Smooth muscle cell of trachea (primary cell): ENCODE measurements around the gene NFYC. TPM values are rescaled to one million over a fixed set of nuclear protein-coding genes. Genes with fewer than 3 reads are reported as not detected.

Source experiments
- total RNA-seq: library from RNA; depleted of rRNA; stranded (reverse); fragments of >200 nt; gene quantifications from 2 replicates; pipeline ENCODE4 v1.2.1, GENCODE V29; 2014

Gene NFYC
- total RNA-seq = 30.4 and 31.3 TPM in 2 replicates

DNA sequence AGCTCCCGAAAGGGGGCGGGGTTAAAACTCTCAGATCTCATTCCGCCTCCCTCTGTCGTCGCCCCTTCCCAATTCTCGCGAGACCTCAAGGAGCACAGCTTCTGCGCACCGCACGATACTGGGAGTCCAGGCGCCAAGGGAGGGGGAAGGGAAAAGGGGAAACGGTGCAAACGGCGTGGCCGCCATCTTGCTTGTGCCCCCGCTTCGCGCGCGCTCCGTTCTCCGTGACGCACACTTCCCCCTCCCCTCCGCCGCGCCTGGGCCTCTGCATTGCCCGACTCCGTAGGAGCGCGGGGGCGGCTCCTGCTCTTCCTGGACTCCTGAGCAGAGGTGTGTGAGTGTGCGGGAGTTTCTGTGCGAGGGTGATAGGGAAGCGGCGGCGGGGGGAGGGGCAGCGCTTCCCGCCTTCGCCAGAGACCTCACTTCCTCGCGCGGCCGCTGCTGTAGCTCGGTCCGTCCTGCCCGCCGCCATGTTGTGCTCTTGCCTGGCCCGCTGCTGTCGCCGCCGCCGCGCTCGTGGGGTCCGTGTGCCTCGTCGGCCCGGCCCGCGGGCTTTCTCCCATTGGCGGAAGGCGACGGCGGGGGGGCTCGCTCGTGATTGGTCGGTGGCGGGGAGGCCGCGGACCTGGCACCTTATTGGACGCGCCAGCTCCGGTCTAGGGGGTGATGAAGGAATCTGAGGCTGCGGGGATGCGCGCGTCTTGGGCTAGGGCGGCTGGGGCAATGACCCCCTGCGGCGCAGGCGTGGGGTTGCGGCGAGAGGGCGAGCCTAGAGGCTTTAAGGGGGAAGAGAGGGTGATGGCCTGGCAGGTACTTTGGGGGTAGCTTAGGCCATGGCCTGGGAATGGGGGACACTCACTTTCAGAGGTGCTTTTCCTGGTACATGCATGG is at the start of gene NFYC:
TSS of gene NFYC (plus strand) at position 167 of the 891 bp plus-strand sequence. CDS start 47,140 bp downstream, outside the sequence.

GRCh38 chr1:40665335-40666171 is 26.0 kb upstream of the NFYC start, which contains the start of gene RIMS3:
Gene RIMS3, minus strand, starts transcription at chr1:40665682. Its CDS starts 23,757 bp downstream, at chr1:40641925.

DNA sequence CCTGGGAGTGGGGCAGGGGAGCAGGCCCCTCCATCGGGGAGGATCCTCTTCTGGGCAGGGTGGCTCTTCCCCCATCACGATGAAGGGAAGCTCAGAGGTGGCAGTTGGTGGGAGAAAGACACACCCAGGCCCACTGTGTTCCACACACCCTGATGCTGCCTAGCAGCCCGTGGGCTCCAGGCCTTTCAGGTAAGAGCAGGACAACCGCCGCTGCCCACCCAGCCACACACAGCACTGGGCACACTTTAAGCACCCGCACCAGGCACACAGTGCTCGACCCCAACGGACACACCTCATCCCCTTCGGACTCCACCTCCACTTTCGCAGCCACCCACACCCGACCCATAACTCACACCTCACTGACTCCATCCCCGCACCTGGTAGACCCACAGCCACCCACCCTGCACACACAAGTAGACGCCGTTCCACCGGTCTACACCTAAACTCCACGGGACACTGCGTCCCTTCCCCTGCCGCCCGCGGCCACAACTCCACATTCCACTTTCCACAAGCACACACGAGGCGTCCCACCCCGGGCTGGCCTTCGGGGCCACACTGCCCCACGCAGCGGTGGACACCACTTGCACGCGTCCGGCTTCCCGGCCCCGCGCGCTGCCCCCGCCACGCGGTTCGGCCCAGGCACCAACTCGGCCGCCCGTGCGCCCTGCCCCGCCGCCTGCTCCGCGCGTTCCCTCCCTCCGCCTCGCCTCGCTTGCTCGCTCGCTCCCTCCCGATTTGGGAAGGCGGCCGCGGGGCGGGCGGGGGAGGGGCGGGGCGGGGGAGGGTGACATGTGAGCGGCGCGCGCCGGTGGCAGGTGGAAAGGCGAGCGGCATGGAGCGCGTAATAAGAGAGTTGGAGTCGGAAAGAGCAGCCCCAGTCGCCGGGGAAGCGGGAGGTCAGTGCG is 91.7 kb downstream of the NFYC start, which contains the start of gene KCNQ4:
TSS of gene KCNQ4 (plus strand) at position 787 of the 905 bp plus-strand sequence. CDS start 307 bp downstream, outside the sequence.

Other genes with a start within 250 kb of the NFYC start
- gene ZFP69B, start 241.2 kb upstream of the NFYC start, total RNA-seq = 2.2 and 3.8 TPM in 2 replicates
- gene ZFP69, start 214.4 kb upstream of the NFYC start, total RNA-seq = 3.6 and 3.9 TPM in 2 replicates
- 5.5 and 10.0 TPM in 2 replicates for gene EXO5, start 182.9 kb upstream of the NFYC start, total RNA-seq
- 4.5 and 5.1 TPM in 2 replicates for gene ZNF684, start 160.1 kb upstream of the NFYC start, total RNA-seq
- 0.29 and 0.33 TPM in 2 replicates for gene RIMS3, start 26.0 kb upstream of the NFYC start, total RNA-seq
- under 0.01 TPM in 2 replicates for gene KCNQ4, start 92.1 kb downstream of the NFYC start, total RNA-seq
- 1.2 and 2.5 TPM in 2 replicates for gene CITED4, start 170.7 kb downstream of the NFYC start, total RNA-seq